Adrenal gland (tissue), 5 donors: Measurements from ENCODE around the gene TSPY9.
"Not testable (repeated sequence)": the region's sequence is repeated elsewhere in the genome, so short reads cannot be mapped to it uniquely, and the experiment has no call there.

Experiments
- CTCF ChIP-seq, 6 experiments: fragments of 450-650 bp in 4 of 6; fragments of 200-600 bp in 2 of 6; sonication (generic) in 1 of 6; IDR thresholded peaks; 1 replicate in 5 of 6; 2 replicates in 1 of 6; pipeline versions ENCODE4 v1.5.1 to v1.8.0; 2016 to 2021; ENCODE audit warnings: antibody characterized with exemption in 6 of 6, mild to moderate bottlenecking in 2 of 6, moderate library complexity in 1 of 6
- POLR2A ChIP-seq, 2 donors: fragments of 450-650 bp; IDR thresholded peaks; one replicate each; pipeline ENCODE4 v1.6.1; 2017; ENCODE audit warnings: antibody characterized with exemption in 2 of 2, mild to moderate bottlenecking in 2 of 2, moderate library complexity in 1 of 2
- donor health status: DM: no; HTN: no; CAD: no.

GRCh38 chrY:9504396-9504795, 17.3 kb downstream of the TSPY9 start:
- not testable (repeated sequence) for TF ChIP-seq CTCF, POLR2A (IDR thresholded peaks at IDR 0.05)
